Neutrophil (primary cell): ENCODE results near the gene ZNF493.

Experiments
- H3K27ac ChIP-seq: fragments of 200-600 bp; sonication (generic); 2 replicates; pipeline ENCODE4 v1.5.1; 2016; ENCODE audit warnings: mild to moderate bottlenecking, moderate library complexity
- H3K27me3 ChIP-seq: fragments of 200-600 bp; sonication (generic); 2 replicates; pipeline ENCODE4 v1.6.0; 2016; ENCODE audit warnings: mild to moderate bottlenecking
- H3K36me3 ChIP-seq: fragments of 200-600 bp; sonication (generic); 2 replicates; pipeline ENCODE4 v1.5.1; 2017
- H3K4me1 ChIP-seq, 2 experiments: fragments of 200-600 bp in 1 of 2; sonication (generic) in 1 of 2; 1 replicate in 1 of 2; 2 replicates in 1 of 2; pipeline versions ENCODE4 v1.5.1 to v1.6.1; 2013 to 2016; ENCODE audit warnings: low read depth in 1 of 2, low read length in 1 of 2, mild to moderate bottlenecking in 1 of 2, moderate library complexity in 1 of 2; ENCODE audit not compliant: control insufficient read depth in 1 of 2, insufficient read depth in 1 of 2
- H3K4me3 ChIP-seq, 2 experiments: fragments of 200-600 bp in 1 of 2; sonication (generic) in 1 of 2; 1 replicate in 1 of 2; 2 replicates in 1 of 2; pipeline ENCODE4 v1.5.1; 2013 to 2016; ENCODE audit warnings: low read depth in 1 of 2, low read length in 1 of 2, mild to moderate bottlenecking in 1 of 2, moderate library complexity in 1 of 2
- H3K9me3 ChIP-seq: fragments of 200-600 bp; sonication (generic); 2 replicates; pipeline ENCODE4 v1.5.1; 2016
- CTCF ChIP-seq: fragments of 200-600 bp; sonication (generic); IDR thresholded peaks from 2 replicates; pipeline ENCODE4 v1.5.1; 2016; ENCODE audit warnings: antibody characterized with exemption

The ZNF493 gene

GRCh38 chr19:21396893-21397572 is at the start of gene ZNF493:
Gene ZNF493 (plus strand): TSS chr19:21397133. CDS start chr19:21397238, 105 bp downstream.
- Histone ChIP-seq H3K27ac (peak within 1 kb of the TSS; percentile 90), H3K36me3 (peaks cover 15% of the 10 kb centered on the region), H3K9me3 (no peaks in the 10 kb centered on the region), H3K4me3 (peak within 1 kb of the TSS; percentile 70 to 81), H3K27me3 (no peaks in the 10 kb centered on the region), H3K4me1 (peaks cover 12 to 13% of the 10 kb centered on the region in 2 experiments)
- TF ChIP-seq CTCF = no peak

- Histone ChIP-seq H3K4me1 (no peaks in the 10 kb centered on the region), H3K27ac (no peak overlapping the region), H3K9me3 (no peaks in the 10 kb centered on the region), H3K4me3 (no peak overlapping the region), H3K36me3 (no peaks in the 10 kb centered on the region), H3K27me3 (no peaks in the 10 kb centered on the region)
- no peak for TF ChIP-seq CTCF
Observed at GRCh38 chr19:21352830-21353229, 44.1 kb upstream of the ZNF493 start.

- Histone ChIP-seq H3K4me3 (peak within 1 kb of the TSS; percentile 63 to 69), H3K27me3 (no peaks in the 10 kb centered on the region), H3K36me3 (peaks cover 6% of the 10 kb centered on the region), H3K4me1 (peaks cover 6 to 10% of the 10 kb centered on the region in 2 experiments), H3K27ac (peak within 1 kb of the TSS; percentile 89), H3K9me3 (no peaks in the 10 kb centered on the region)
- no peak for TF ChIP-seq CTCF
Observed at GRCh38 chr19:21358768-21359451, 38.0 kb upstream of the ZNF493 start, which contains the start of gene ZNF738. Gene ZNF738 (plus strand): TSS chr19:21359000. CDS start chr19:21359141, 141 bp downstream.

- Histone ChIP-seq H3K9me3 (no peaks in the 10 kb centered on the region), H3K4me3 (no peak overlapping the region), H3K27me3 (no peaks in the 10 kb centered on the region), H3K27ac (no peak overlapping the region), H3K4me1 (peaks cover 6 to 10% of the 10 kb centered on the region in 2 experiments), H3K36me3 (peaks cover 6% of the 10 kb centered on the region)
- TF ChIP-seq CTCF = no peak
Observed at GRCh38 chr19:21362291-21362690, 34.6 kb upstream of the ZNF493 start.

GRCh38 chr19:21383980-21384582 is 12.9 kb upstream of the ZNF493 start:
- H3K27me3 ChIP-seq = no peaks in the 10 kb centered on the region
- H3K36me3 ChIP-seq = peaks cover 6% of the 10 kb centered on the region
- H3K9me3 ChIP-seq = peaks cover 57% of the 10 kb centered on the region
- TF ChIP-seq CTCF = no peak
- no peak overlapping the region for H3K27ac ChIP-seq
- no peaks in the 10 kb centered on the region for H3K4me1 ChIP-seq
- no peak overlapping the region for H3K4me3 ChIP-seq
